ENCODE results near the gene PHEX. TPM values are rescaled to one million over a fixed set of nuclear protein-coding genes. Genes with fewer than 3 reads are reported as not detected.

The PHEX gene
- total RNA-seq, 4 donors from 2014 or later, result 0.14 to 0.20 TPM; not detected in 2

GRCh38 chrX:22004866-22005265 is 27.3 kb upstream of the PHEX start:
- no peaks in the 10 kb centered on the region for H3K4me1 ChIP-seq
- in situ Hi-C loops (cut with MboI; ENCODE audit: low pct_ligation_motif_present in 1 of 4, low pct_unique_long_range_greater_than_20kb in 1 of 4, low sequenced_read_pairs in 3 of 4) (no loop called here), intact Hi-C loops (cut with DNase I; ENCODE audit: low total_unique reads) (no loop called here)
- H3K27me3 ChIP-seq, result no peaks in the 10 kb centered on the region
- 83% methylated on average over 10 of the region's 10 CpGs; no CpG with 5 or more reads in 1 of the 2 donors for WGBS, 2 donors (ENCODE audit: low coverage in 1 of 2)
- no peaks in the 10 kb centered on the region for H3K36me3 ChIP-seq
- H3K9me3 ChIP-seq, result no peaks in the 10 kb centered on the region
- H3K4me3 ChIP-seq, result no peak overlapping the region
- no peak overlapping the region for H3K27ac ChIP-seq
- no peak for TF ChIP-seq POLR2A (IDR thresholded peaks at IDR 0.05)
- TF ChIP-seq POLR2AphosphoS5 (IDR thresholded peaks at IDR 0.05), result no peak
- no peak for TF ChIP-seq EP300 (IDR thresholded peaks at IDR 0.05; ENCODE audit: low read depth)
- TF ChIP-seq, protein P1, sequence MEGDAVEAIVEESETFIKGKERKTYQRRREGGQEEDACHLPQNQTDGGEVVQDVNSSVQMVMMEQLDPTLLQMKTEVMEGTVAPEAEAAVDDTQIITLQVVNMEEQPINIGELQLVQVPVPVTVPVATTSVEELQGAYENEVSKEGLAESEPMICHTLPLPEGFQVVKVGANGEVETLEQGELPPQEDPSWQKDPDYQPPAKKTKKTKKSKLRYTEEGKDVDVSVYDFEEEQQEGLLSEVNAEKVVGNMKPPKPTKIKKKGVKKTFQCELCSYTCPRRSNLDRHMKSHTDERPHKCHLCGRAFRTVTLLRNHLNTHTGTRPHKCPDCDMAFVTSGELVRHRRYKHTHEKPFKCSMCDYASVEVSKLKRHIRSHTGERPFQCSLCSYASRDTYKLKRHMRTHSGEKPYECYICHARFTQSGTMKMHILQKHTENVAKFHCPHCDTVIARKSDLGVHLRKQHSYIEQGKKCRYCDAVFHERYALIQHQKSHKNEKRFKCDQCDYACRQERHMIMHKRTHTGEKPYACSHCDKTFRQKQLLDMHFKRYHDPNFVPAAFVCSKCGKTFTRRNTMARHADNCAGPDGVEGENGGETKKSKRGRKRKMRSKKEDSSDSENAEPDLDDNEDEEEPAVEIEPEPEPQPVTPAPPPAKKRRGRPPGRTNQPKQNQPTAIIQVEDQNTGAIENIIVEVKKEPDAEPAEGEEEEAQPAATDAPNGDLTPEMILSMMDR (IDR thresholded peaks at IDR 0.05), result no peak
- no peak for DNase-seq

GRCh38 chrX:22012051-22012450 is 20.1 kb upstream of the PHEX start:
- DNase-seq, result no peak
- in situ Hi-C loops (cut with MboI; ENCODE audit: low pct_ligation_motif_present in 1 of 4, low pct_unique_long_range_greater_than_20kb in 1 of 4, low sequenced_read_pairs in 3 of 4) (no loop called here), intact Hi-C loops (cut with DNase I; ENCODE audit: low total_unique reads) (no loop called here)
- no peak overlapping the region for H3K27ac ChIP-seq
- H3K4me3 ChIP-seq, result no peak overlapping the region
- H3K27me3 ChIP-seq, result no peaks in the 10 kb centered on the region
- no peaks in the 10 kb centered on the region for H3K4me1 ChIP-seq
- no peaks in the 10 kb centered on the region for H3K9me3 ChIP-seq
- no peaks in the 10 kb centered on the region for H3K36me3 ChIP-seq
- TF ChIP-seq POLR2AphosphoS5 (IDR thresholded peaks at IDR 0.05) (no peak), EP300 (IDR thresholded peaks at IDR 0.05; ENCODE audit: low read depth) (no peak), POLR2A (IDR thresholded peaks at IDR 0.05) (no peak)
- TF ChIP-seq, protein P1 (IDR thresholded peaks at IDR 0.05), result no peak
- 43% methylated on average over 5 of the region's 5 CpGs; no CpG with 5 or more reads in 1 of the 2 donors for WGBS, 2 donors (ENCODE audit: low coverage in 1 of 2)

DNA sequence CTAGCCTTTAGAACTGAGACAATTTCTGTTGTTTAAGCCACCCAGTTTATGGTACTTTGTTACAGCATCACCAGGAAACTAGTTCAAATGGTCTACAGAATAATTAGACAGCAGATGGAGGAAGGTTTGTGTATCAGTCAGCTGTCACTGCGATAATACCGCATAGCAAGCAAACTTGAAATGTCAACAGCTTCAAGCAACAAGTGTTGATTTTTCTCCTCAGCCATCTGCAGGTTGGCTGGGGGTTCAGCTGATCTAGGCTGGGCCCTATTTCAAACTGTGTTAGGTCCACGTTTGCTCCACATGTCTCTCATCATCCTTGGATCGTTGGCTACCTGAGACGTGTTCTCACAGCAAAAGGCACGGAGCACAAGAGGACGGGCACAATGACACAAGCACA is 19.2 kb upstream of the PHEX start:
- Histone ChIP-seq H3K9me3 (no peaks in the 10 kb centered on the region), H3K27me3 (no peaks in the 10 kb centered on the region), H3K36me3 (no peaks in the 10 kb centered on the region), H3K4me3 (no peak overlapping the region), H3K4me1 (no peaks in the 10 kb centered on the region), H3K27ac (no peak overlapping the region)
- 91% methylated on average over 7 of the region's 7 CpGs; no CpG with 5 or more reads in 1 of the 2 donors for WGBS, 2 donors (ENCODE audit: low coverage in 1 of 2)
- in situ Hi-C loops (cut with MboI; ENCODE audit: low pct_ligation_motif_present in 1 of 4, low pct_unique_long_range_greater_than_20kb in 1 of 4, low sequenced_read_pairs in 3 of 4), result no loop called here
- no peak for TF ChIP-seq POLR2AphosphoS5 (IDR thresholded peaks at IDR 0.05)
- TF ChIP-seq, protein P1 (IDR thresholded peaks at IDR 0.05), result no peak
- no peak for TF ChIP-seq EP300 (IDR thresholded peaks at IDR 0.05; ENCODE audit: low read depth)
- TF ChIP-seq POLR2A (IDR thresholded peaks at IDR 0.05), result no peak
- intact Hi-C loops (cut with DNase I; ENCODE audit: low total_unique reads), result no loop called here
- no peak for DNase-seq

DNA sequence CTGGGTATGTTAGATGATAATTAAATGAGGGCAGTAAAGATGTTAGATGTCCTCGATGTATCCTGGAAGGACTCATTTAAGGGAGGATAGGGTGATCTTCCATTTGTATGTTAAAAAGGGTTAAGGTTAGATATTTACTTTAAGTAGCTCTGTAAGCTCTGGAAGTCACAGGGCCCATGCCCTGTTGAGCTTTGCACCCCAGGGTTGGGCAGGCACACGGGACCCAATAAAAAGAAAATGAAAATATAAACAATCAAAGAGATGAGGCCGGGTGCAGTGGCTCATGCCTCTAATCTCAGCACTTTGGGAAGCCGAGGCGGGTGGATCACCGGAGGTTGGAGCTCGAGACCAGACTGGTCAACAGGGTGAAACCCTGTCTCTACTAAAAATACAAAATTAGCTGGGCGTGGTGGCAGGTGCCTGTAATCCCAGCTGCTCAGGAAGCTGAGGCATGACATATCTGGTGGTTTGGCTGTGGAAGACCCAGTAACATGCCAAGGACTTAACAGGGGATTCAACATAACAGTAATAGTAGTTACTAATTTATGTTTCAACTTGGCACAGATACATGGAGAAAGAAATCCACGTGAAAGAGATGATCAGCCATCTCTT is 16.9 kb upstream of the PHEX start:
- WGBS, 2 donors (ENCODE audit: low coverage in 1 of 2), result 20 to 67% methylated on average over 1 to 9 of the region's 9 CpGs
- Histone ChIP-seq H3K4me1 (no peaks in the 10 kb centered on the region), H3K36me3 (no peaks in the 10 kb centered on the region), H3K4me3 (no peak overlapping the region), H3K9me3 (no peaks in the 10 kb centered on the region), H3K27ac (no peak overlapping the region), H3K27me3 (no peaks in the 10 kb centered on the region)
- no peak for TF ChIP-seq EP300 (IDR thresholded peaks at IDR 0.05; ENCODE audit: low read depth)
- TF ChIP-seq POLR2A (IDR thresholded peaks at IDR 0.05), result no peak
- TF ChIP-seq, protein P1 (IDR thresholded peaks at IDR 0.05), result no peak
- no peak for TF ChIP-seq POLR2AphosphoS5 (IDR thresholded peaks at IDR 0.05)
- intact Hi-C loops (cut with DNase I; ENCODE audit: low total_unique reads) (no loop called here), in situ Hi-C loops (cut with MboI; ENCODE audit: low pct_ligation_motif_present in 1 of 4, low pct_unique_long_range_greater_than_20kb in 1 of 4, low sequenced_read_pairs in 3 of 4) (no loop called here)
- no peak for DNase-seq
